K562 (cell line): ENCODE measurements around the gene ALCAM. TPM values are rescaled to one million over a fixed set of nuclear protein-coding genes. Genes with fewer than 3 reads are reported as not detected.

Experiments used
- ATAC-seq: fragments of 200-7000 bp; cut with Tn5 transposase; 3 replicates; pipeline ENCODE4 v1.9.1; 2020; ENCODE audit warnings: moderate library complexity
- BruUV-seq: library from RNA; stranded (reverse); fragments of 400-500 nt; replicated peaks from 2 replicates; lab custom pipeline; 2021; lab: Mats Ljungman, UMichigan
- CTCF ChIA-PET: fragments of 300-600 bp; formaldehyde crosslinking; extraction: SDS; loops from one replicate; lab custom pipeline; 2021; ENCODE audit warnings: low intra/inter-chr PET ratio; lab: Yijun Ruan, JAX
- POLR2A ChIA-PET: fragments of 300-600, 350-650 bp; sonication (Branson Sonifier 250); formaldehyde crosslinking; extraction: SDS; loops from one replicate; lab custom pipeline; 2021; ENCODE audit warnings: antibody characterized with exemption, inconsistent platforms; lab: Yijun Ruan, JAX
- DNase-seq, 4 experiments: peaks; one replicate each; pipeline versions ENCODE4 v3.0.0 to v3.0.0-alpha.2; 2011 to 2018; ENCODE audit warnings: low spot score in 3 of 4, mixed read lengths in 3 of 4; ENCODE audit errors: extremely low read depth in 1 of 4
- FAIRE-seq: peaks from 2 replicates; lab custom pipeline; 2011; peaks lifted over from hg19 to GRCh38; lab: Jason Lieb, UNC
- H2AFZ ChIP-seq: 2 replicates; pipeline ENCODE4 v1.6.0; 2011; ENCODE audit warnings: low read depth, low read length, control low read depth, inconsistent platforms
- H3K27ac ChIP-seq: fragments of 200-600 bp; 3 replicates; pipeline ENCODE4 v1.8.0; 2011; ENCODE audit warnings: low read depth, mild to moderate bottlenecking, control low read depth, inconsistent platforms, low read length, moderate library complexity, mixed read lengths; ENCODE audit errors: extremely low read depth
- H3K27me3 ChIP-seq, 2 experiments: fragments of 300-600 bp in 1 of 2; 2 replicates in 1 of 2; 3 replicates in 1 of 2; pipeline versions ENCODE4 v1.6.0 to v1.8.0; 2011; ENCODE audit warnings: inconsistent platforms in 2 of 2, low read length in 2 of 2, mild to moderate bottlenecking in 1 of 2, mixed read lengths in 1 of 2, moderate library complexity in 1 of 2; ENCODE audit not compliant: control insufficient read depth in 2 of 2, insufficient read depth in 2 of 2
- H3K36me3 ChIP-seq: fragments of 300-600 bp; 3 replicates; pipeline ENCODE4 v1.8.0; 2011; ENCODE audit warnings: mild to moderate bottlenecking, low read length, inconsistent platforms; ENCODE audit not compliant: control insufficient read depth, insufficient read depth
- H3K4me1 ChIP-seq, 2 experiments: fragments of 200-600 bp in 1 of 2; replicated peaks in 1 of 2; 2 replicates in 1 of 2; 3 replicates in 1 of 2; pipeline versions ENCODE4 v1.5.1 to v1.8.0; 2011; ENCODE audit warnings: inconsistent platforms in 2 of 2, low read length in 2 of 2, mild to moderate bottlenecking in 1 of 2, mixed read lengths in 1 of 2, moderate library complexity in 1 of 2; ENCODE audit not compliant: control insufficient read depth in 2 of 2, insufficient read depth in 2 of 2
- H3K4me2 ChIP-seq: 2 replicates; pipeline ENCODE4 v1.6.1; 2011; ENCODE audit warnings: low read length, control low read depth, inconsistent platforms, mixed read lengths; ENCODE audit not compliant: insufficient read depth
- H3K4me3 ChIP-seq: fragments of 200-600 bp; sonication (generic), shearing (Covaris generic); 2 replicates; pipeline ENCODE4 v1.5.1; 2016; ENCODE audit warnings: control low read depth, inconsistent platforms
- H3K79me2 ChIP-seq: fragments of 200-600 bp; 3 replicates; pipeline ENCODE4 v1.8.0; 2011; ENCODE audit warnings: low read length, inconsistent platforms; ENCODE audit not compliant: control insufficient read depth, insufficient read depth
- H3K9ac ChIP-seq, 2 experiments: 2 replicates each; pipeline versions ENCODE4 v1.6.0 to v1.6.1; 2011; ENCODE audit warnings: low read depth in 2 of 2, low read length in 2 of 2, control low read depth in 1 of 2, inconsistent platforms in 1 of 2, mild to moderate bottlenecking in 1 of 2, mixed read lengths in 1 of 2; ENCODE audit not compliant: insufficient read depth in 1 of 2
- H3K9me1 ChIP-seq: one replicate; pipeline ENCODE4 v1.6.0; 2011; ENCODE audit warnings: inconsistent platforms, mild to moderate bottlenecking, low read length, moderate library complexity; ENCODE audit not compliant: control insufficient read depth, insufficient read depth
- H3K9me3 ChIP-seq: replicated peaks from 2 replicates; pipeline ENCODE4 v1.5.1; 2011; ENCODE audit warnings: low read depth, low read length, inconsistent platforms; ENCODE audit not compliant: control insufficient read depth, insufficient read depth
- H4K20me1 ChIP-seq: replicated peaks from 2 replicates; pipeline ENCODE4 v1.6.1; 2011; ENCODE audit warnings: low read length, inconsistent platforms, mixed read lengths; ENCODE audit not compliant: control insufficient read depth, insufficient read depth
- CBFA2T3 ChIP-seq: fragments of 450-650 bp; IDR thresholded peaks from 2 replicates; pipeline ENCODE4 v1.6.1; 2017
- GATA2 ChIP-seq: sonication (generic); formaldehyde crosslinking; IDR thresholded peaks from 2 replicates; pipeline ENCODE4 v1.4.0; 2020; ENCODE audit warnings: mild to moderate bottlenecking, missing genetic modification reagents
- RUNX1 ChIP-seq: sonication (generic); IDR thresholded peaks from 2 replicates; pipeline ENCODE4 v1.6.1; 2016; ENCODE audit warnings: antibody characterized with exemption, low read depth
- SP1 ChIP-seq: sonication (generic); formaldehyde crosslinking; IDR thresholded peaks from 2 replicates; pipeline ENCODE4 v1.8.1; 2022; ENCODE audit warnings: mild to moderate bottlenecking, missing genetic modification reagents
- TAF7 ChIP-seq: fragments of 450-650 bp; IDR thresholded peaks from 2 replicates; pipeline ENCODE4 v1.6.1; 2016; ENCODE audit warnings: missing genetic modification characterization, missing compliant biosample characterization
- TCF7 ChIP-seq: sonication (generic); IDR thresholded peaks from 2 replicates; pipeline ENCODE4 v1.6.1; 2016; ENCODE audit warnings: antibody characterized with exemption, borderline replicate concordance
- ZNF165 ChIP-seq: fragments of 250-450 bp; sonication (Bioruptor Pico); IDR thresholded peaks from 2 replicates; pipeline ENCODE4 v1.4.0; 2020; ENCODE audit warnings: borderline replicate concordance
- ZNF311 ChIP-seq: fragments of 250-450 bp; sonication (Bioruptor Pico); IDR thresholded peaks from 2 replicates; pipeline ENCODE4 v1.4.0; 2020; ENCODE audit warnings: mild to moderate bottlenecking, moderate library complexity
- ZZZ3 ChIP-seq: fragments of 450-650 bp; IDR thresholded peaks from 2 replicates; pipeline ENCODE4 v1.6.1; 2016; ENCODE audit warnings: antibody characterized with exemption, mild to moderate bottlenecking, moderate library complexity
- WGBS: fragments of 100-300 bp; shearing (Covaris generic); methylation state at CpG from one replicate; pipeline ENCODE4 v1.1.6; 2016; ENCODE audit warnings: low coverage, mixed read lengths; ENCODE audit not compliant: insufficient coverage; ENCODE audit errors: missing lambda C conversion rate; 5-methylcytosine and 5-hydroxymethylcytosine counted together
- in situ Hi-C: fragments of 300-500 bp; cut with MboI; formaldehyde crosslinking; loops from 4 replicates; pipeline ENCODE4 v1.15.0; 2018; ENCODE audit warnings: inconsistent platforms, mixed read lengths
- intact Hi-C: fragments of 100-400 bp; cut with micrococcal nuclease; formaldehyde crosslinking; loops from 2 replicates; pipeline ENCODE4 v1.14.2; 2022
- polyA plus RNA-seq, 8 experiments: library from polyadenylated mRNA; depleted of rRNA in 4 of 8; stranded (reverse) in 5 of 8; unstranded in 3 of 8; fragments of >200 nt; fragmentation: Nextera tagmentation in 2 of 8; fragmentation: Illumina TruSeq in 1 of 8; extraction: Ambion mirVana in 2 of 8; extraction: Trizol in 1 of 8; gene quantifications; 2 replicates each; pipeline versions ENCODE4 v1.2.1 to v1.2.3, GENCODE V29; 2011 to 2014; ENCODE audit warnings: inconsistent platforms in 1 of 8, missing spikeins in 1 of 8
- total RNA-seq, 7 experiments: library from RNA; depleted of rRNA in 6 of 7; stranded (reverse); fragments of >200 nt in 6 of 7; fragmentation: Illumina TruSeq in 2 of 7; extraction: Trizol in 2 of 7; gene quantifications; 2 replicates each; pipeline versions ENCODE4 v1.2.1 to v1.2.3, GENCODE V29; 2011 to 2021; ENCODE audit warnings: low replicate concordance in 1 of 7
- TF ChIP-seq, protein P1 (sequence below): fragments of 250-450 bp; sonication (Bioruptor Pico); IDR thresholded peaks from 2 replicates; pipeline ENCODE4 v1.4.0; 2020; ENCODE audit warnings: mild to moderate bottlenecking, moderate library complexity
- TF ChIP-seq, protein P2 (sequence below): fragments of 450-650 bp; IDR thresholded peaks from 2 replicates; pipeline ENCODE4 v1.6.1; 2016; ENCODE audit warnings: mild to moderate bottlenecking, moderate library complexity

The ALCAM gene
- total and polyA plus RNA-seq, 9 of the 15 experiments (the other 6 are each of a cell fraction or from before 2014, with no cell fraction given), result 0.03 to 0.98 (median 0.14) TPM; not detected in 1

DNA sequence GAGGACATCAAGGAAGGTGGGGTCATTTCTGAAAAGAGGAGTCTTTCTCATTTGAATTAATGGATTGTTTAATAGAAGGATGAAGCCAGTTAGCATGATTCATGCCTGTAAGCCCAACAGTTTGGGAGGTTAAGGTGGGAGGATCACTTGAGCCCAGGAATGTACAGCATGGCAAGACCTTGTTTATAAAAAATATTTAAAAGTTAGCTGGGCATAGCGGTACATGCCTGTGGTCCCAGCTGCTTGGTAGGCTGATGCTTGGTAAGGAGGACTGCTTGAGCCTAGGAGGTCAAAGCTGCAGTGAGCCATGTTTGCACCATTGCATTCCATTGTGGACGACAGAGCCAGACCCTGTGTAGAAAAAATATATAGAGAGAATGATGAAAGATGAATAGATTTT, 165.5 kb downstream of the ALCAM start:
- ChIA-PET POLR2A (no interaction called here), CTCF (no interaction called here)
- no peaks in the 10 kb centered on the region for H3K9me3 ChIP-seq
- no peak for DNase-seq
- no peaks in the 10 kb centered on the region for H4K20me1 ChIP-seq
- H2AFZ ChIP-seq, result no peak overlapping the region
- no peak overlapping the region for H3K4me2 ChIP-seq
- no peaks in the 10 kb centered on the region for H3K79me2 ChIP-seq
- no TSS peak for BruUV-seq
- no peak for FAIRE-seq
- H3K36me3 ChIP-seq, result no peaks in the 10 kb centered on the region
- H3K4me3 ChIP-seq, result no peak overlapping the region
- no peak for ATAC-seq
- WGBS, result 0% methylated on average over 2 of the region's 2 CpGs
- no peak overlapping the region for H3K27ac ChIP-seq
- H3K4me1 ChIP-seq, result no peaks in the 10 kb centered on the region
- H3K9ac ChIP-seq, result no peak overlapping the region
- H3K27me3 ChIP-seq, result no peaks in the 10 kb centered on the region
- in situ Hi-C loops (no loop called here), intact Hi-C loops (no loop called here)
- H3K9me1 ChIP-seq, result no peaks in the 10 kb centered on the region
- TF ChIP-seq ZZZ3, result no peak
- TF ChIP-seq, protein P1, sequence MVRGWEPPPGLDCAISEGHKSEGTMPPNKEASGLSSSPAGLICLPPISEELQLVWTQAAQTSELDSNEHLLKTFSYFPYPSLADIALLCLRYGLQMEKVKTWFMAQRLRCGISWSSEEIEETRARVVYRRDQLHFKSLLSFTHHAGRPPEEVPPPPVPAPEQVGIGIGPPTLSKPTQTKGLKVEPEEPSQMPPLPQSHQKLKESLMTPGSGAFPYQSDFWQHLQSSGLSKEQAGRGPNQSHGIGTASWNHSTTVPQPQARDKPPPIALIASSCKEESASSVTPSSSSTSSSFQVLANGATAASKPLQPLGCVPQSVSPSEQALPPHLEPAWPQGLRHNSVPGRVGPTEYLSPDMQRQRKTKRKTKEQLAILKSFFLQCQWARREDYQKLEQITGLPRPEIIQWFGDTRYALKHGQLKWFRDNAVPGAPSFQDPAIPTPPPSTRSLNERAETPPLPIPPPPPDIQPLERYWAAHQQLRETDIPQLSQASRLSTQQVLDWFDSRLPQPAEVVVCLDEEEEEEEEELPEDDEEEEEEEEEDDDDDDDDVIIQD, result no peak
- TF ChIP-seq TCF7, result no peak
- no peak for TF ChIP-seq GATA2 (CRISPR knock-in tag)
- no peak for TF ChIP-seq RUNX1
- TF ChIP-seq, protein P2, sequence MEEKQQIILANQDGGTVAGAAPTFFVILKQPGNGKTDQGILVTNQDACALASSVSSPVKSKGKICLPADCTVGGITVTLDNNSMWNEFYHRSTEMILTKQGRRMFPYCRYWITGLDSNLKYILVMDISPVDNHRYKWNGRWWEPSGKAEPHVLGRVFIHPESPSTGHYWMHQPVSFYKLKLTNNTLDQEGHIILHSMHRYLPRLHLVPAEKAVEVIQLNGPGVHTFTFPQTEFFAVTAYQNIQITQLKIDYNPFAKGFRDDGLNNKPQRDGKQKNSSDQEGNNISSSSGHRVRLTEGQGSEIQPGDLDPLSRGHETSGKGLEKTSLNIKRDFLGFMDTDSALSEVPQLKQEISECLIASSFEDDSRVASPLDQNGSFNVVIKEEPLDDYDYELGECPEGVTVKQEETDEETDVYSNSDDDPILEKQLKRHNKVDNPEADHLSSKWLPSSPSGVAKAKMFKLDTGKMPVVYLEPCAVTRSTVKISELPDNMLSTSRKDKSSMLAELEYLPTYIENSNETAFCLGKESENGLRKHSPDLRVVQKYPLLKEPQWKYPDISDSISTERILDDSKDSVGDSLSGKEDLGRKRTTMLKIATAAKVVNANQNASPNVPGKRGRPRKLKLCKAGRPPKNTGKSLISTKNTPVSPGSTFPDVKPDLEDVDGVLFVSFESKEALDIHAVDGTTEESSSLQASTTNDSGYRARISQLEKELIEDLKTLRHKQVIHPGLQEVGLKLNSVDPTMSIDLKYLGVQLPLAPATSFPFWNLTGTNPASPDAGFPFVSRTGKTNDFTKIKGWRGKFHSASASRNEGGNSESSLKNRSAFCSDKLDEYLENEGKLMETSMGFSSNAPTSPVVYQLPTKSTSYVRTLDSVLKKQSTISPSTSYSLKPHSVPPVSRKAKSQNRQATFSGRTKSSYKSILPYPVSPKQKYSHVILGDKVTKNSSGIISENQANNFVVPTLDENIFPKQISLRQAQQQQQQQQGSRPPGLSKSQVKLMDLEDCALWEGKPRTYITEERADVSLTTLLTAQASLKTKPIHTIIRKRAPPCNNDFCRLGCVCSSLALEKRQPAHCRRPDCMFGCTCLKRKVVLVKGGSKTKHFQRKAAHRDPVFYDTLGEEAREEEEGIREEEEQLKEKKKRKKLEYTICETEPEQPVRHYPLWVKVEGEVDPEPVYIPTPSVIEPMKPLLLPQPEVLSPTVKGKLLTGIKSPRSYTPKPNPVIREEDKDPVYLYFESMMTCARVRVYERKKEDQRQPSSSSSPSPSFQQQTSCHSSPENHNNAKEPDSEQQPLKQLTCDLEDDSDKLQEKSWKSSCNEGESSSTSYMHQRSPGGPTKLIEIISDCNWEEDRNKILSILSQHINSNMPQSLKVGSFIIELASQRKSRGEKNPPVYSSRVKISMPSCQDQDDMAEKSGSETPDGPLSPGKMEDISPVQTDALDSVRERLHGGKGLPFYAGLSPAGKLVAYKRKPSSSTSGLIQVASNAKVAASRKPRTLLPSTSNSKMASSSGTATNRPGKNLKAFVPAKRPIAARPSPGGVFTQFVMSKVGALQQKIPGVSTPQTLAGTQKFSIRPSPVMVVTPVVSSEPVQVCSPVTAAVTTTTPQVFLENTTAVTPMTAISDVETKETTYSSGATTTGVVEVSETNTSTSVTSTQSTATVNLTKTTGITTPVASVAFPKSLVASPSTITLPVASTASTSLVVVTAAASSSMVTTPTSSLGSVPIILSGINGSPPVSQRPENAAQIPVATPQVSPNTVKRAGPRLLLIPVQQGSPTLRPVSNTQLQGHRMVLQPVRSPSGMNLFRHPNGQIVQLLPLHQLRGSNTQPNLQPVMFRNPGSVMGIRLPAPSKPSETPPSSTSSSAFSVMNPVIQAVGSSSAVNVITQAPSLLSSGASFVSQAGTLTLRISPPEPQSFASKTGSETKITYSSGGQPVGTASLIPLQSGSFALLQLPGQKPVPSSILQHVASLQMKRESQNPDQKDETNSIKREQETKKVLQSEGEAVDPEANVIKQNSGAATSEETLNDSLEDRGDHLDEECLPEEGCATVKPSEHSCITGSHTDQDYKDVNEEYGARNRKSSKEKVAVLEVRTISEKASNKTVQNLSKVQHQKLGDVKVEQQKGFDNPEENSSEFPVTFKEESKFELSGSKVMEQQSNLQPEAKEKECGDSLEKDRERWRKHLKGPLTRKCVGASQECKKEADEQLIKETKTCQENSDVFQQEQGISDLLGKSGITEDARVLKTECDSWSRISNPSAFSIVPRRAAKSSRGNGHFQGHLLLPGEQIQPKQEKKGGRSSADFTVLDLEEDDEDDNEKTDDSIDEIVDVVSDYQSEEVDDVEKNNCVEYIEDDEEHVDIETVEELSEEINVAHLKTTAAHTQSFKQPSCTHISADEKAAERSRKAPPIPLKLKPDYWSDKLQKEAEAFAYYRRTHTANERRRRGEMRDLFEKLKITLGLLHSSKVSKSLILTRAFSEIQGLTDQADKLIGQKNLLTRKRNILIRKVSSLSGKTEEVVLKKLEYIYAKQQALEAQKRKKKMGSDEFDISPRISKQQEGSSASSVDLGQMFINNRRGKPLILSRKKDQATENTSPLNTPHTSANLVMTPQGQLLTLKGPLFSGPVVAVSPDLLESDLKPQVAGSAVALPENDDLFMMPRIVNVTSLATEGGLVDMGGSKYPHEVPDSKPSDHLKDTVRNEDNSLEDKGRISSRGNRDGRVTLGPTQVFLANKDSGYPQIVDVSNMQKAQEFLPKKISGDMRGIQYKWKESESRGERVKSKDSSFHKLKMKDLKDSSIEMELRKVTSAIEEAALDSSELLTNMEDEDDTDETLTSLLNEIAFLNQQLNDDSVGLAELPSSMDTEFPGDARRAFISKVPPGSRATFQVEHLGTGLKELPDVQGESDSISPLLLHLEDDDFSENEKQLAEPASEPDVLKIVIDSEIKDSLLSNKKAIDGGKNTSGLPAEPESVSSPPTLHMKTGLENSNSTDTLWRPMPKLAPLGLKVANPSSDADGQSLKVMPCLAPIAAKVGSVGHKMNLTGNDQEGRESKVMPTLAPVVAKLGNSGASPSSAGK, result no peak
- no peak for TF ChIP-seq CBFA2T3
- no peak for TF ChIP-seq SP1 (CRISPR knock-in tag)
- no peak for TF ChIP-seq TAF7 (tag)
- TF ChIP-seq ZNF165 (CRISPR knock-in tag), result no peak
- TF ChIP-seq ZNF311, result no peak
